IPS DF 19.7 (cell line): ENCODE data around the gene SLC22A2.
"Not testable (repeated sequence)": the region's sequence is repeated elsewhere in the genome, so short reads cannot be mapped to it uniquely, and the experiment has no call there.

ENCODE experiments used
- DNase-seq: peaks from one replicate; pipeline ENCODE4 v3.0.0-alpha.2; 2013; ENCODE audit warnings: low read depth, low spot score

SLC22A2 gene

GRCh38 chr6:160249671-160250070 lies 8.9 kb downstream of the SLC22A2 start:
- DNase-seq = no peak

- no peak for DNase-seq
Measured at GRCh38 chr6:160248538-160248937, 10.1 kb downstream of the SLC22A2 start.

GRCh38 chr6:160247457-160247883 lies 11.2 kb downstream of the SLC22A2 start:
- no peak for DNase-seq

GRCh38 chr6:160240691-160241084 lies 17.9 kb downstream of the SLC22A2 start:
- no peak for DNase-seq

- peak; percentile 68 for DNase-seq
Measured at GRCh38 chr6:160239929-160240690, 18.5 kb downstream of the SLC22A2 start.

- no peak for DNase-seq
Measured at GRCh38 chr6:160238761-160239751, 19.6 kb downstream of the SLC22A2 start.

GRCh38 chr6:160238278-160238711 lies 20.3 kb downstream of the SLC22A2 start:
- DNase-seq = no peak

- DNase-seq = not testable (repeated sequence)
Measured at GRCh38 chr6:160237597-160238275, 20.9 kb downstream of the SLC22A2 start.

DNA sequence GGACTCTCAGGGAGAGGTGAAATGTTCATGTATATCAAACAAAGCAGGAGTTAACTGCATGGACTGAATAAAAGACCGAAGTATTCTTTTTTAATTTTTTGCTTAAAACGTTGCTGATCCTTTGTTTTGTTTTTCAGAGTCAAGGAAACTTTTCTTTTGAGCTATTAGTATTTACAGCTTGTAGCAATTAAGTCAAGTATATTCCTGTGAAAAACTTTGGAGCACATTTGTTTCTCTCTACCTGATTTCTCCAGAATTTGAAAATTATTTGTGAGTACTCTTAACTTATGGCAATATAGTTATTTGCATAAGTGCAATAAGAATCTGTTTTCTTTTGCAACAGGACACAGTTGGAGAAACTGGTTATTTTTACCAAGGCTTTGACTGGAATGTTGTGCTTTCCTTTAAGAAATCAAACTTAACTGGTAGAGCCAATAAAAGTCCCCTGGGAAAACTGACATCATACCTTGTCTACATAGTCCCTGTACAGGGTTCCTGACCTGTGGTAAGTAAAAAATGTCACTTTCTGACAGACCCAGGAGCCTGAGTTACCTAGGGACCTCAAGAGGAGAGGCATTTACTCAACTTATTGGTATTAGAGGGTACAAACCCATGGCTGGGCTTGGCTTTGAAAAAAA lies 22.3 kb downstream of the SLC22A2 start:
- DNase-seq = not testable (repeated sequence)

- DNase-seq = not testable (repeated sequence)
Measured at GRCh38 chr6:160233950-160234640, 24.5 kb downstream of the SLC22A2 start.

- DNase-seq = no peak
Measured at GRCh38 chr6:160227769-160228161, 30.9 kb downstream of the SLC22A2 start.

DNA sequence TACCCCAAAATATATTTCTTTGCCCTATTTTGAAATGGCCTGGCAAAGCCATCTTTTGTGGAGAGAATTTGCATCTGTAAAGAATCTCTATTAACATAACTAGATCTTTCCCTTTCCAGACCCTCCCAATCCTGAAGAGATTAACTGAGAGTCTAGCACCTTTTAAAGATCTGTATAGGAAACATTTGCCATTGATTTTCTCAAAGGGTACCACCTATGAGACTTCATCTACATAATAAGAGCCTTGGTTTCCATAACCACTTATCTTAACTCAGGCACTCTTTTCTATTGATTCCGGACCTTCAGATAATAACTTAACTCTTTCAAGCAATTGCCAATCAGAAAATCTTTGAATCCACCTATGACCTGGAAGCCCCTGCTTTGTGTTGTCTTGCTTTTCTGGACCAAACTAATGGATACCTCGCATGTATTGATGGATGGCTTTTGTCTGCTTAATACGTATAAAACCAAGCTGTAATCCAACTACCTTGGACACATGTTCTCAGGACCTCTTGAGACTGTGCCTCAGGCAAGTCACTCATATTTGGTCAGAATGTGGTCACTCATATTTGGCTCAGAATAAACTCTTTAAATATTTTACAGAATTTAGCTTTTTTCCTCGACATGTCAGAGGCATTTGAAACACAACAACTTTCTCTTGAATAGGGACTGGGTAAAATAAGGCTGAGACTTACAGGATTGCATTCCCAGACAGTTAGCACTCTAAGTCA lies 31.4 kb downstream of the SLC22A2 start:
- DNase-seq = no peak

- DNase-seq = no peak
Measured at GRCh38 chr6:160226118-160226591, 32.5 kb downstream of the SLC22A2 start.

GRCh38 chr6:160224639-160225237 lies 33.9 kb downstream of the SLC22A2 start:
- no peak for DNase-seq

GRCh38 chr6:160222491-160222890 lies 36.1 kb downstream of the SLC22A2 start:
- DNase-seq = no peak

DNA sequence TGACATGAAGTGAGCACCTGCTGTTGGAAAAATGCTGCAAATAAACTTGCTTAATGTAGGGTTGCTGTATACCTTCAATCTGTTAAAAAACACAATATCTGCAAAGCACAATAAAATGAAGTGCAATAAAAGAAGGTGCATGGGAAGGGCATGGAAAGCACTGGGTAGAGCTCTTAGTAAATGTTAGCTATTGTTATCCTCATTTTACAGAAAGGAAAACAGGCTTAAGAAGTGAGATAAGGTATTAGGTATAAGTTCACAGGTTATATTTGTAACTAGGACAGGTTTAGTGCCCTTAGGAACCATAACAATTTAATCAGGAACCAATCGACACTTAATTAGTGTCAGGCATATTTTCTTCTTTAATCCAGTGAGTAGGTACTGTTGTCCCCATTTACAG lies 36.7 kb downstream of the SLC22A2 start:
- DNase-seq = no peak

GRCh38 chr6:160221423-160221822 lies 37.2 kb downstream of the SLC22A2 start:
- no peak for DNase-seq

GRCh38 chr6:160218810-160219209 lies 39.8 kb downstream of the SLC22A2 start:
- DNase-seq = no peak

DNA sequence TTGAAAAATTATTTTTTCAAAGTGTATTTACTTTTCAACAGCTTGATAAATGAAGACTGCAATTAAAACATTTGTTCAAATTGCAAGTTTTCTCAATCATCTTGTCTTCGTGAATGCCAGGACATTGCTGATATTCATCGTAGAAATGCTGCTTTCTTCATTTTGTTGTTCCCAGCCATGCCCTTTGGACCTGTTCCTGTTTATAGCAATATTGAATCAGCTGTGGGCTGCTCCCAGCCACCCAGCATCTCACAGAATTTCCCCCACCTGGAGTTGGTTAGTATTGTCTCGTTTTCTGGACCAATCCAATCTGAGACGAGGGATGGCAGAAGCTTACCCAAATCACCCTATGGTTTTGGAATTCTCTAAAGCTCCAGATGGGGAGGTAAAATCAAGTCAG lies 40.8 kb downstream of the SLC22A2 start:
- no peak for DNase-seq
